ENCODE data around the gene DAGLA.

GRCh38 chr11:61709110-61709509 is 28.9 kb downstream of the DAGLA start:
- TF ChIP-seq CTCF (IDR thresholded peaks at IDR 0.05; ENCODE audit: low read length) (no peak), EZH2 (IDR thresholded peaks at IDR 0.05; ENCODE audit: borderline replicate concordance, low read length) (no peak)

Measured in OCI-LY1 (cell line).